ENCODE results near the gene A2ML1.
"Not testable (repeated sequence)": the region's sequence is repeated elsewhere in the genome, so short reads cannot be mapped to it uniquely, and the experiment has no call there.

The A2ML1 gene

DNA sequence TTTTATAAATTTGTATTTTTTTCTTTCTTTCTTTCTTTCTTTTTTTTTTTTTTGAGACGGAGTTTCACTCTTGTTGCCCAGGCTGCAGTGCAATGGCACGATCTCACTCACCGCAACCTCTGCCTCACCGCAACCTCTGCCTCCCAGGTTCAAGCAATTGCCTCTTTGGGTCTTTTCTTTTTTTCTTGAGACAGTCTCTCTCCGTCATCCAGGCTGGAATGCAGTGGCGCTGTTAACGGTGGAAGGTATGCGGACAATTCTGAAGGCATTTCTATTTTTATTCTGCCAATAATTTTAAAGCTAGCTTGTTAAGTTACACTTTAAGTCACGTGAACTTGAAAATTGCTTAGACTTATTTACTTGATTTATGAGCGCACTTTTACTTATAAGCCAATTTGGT, 83.1 kb downstream of the A2ML1 start:
- Mint-ChIP-seq H3K27ac (no peak overlapping the region), H3K4me1 (no peaks in the 10 kb centered on the region), H3K9me3 (no peaks in the 10 kb centered on the region), H3K36me3 (no peaks in the 10 kb centered on the region), H3K4me3 (no peak overlapping the region), H3K27me3 (peaks cover 1% of the 10 kb centered on the region)

DNA sequence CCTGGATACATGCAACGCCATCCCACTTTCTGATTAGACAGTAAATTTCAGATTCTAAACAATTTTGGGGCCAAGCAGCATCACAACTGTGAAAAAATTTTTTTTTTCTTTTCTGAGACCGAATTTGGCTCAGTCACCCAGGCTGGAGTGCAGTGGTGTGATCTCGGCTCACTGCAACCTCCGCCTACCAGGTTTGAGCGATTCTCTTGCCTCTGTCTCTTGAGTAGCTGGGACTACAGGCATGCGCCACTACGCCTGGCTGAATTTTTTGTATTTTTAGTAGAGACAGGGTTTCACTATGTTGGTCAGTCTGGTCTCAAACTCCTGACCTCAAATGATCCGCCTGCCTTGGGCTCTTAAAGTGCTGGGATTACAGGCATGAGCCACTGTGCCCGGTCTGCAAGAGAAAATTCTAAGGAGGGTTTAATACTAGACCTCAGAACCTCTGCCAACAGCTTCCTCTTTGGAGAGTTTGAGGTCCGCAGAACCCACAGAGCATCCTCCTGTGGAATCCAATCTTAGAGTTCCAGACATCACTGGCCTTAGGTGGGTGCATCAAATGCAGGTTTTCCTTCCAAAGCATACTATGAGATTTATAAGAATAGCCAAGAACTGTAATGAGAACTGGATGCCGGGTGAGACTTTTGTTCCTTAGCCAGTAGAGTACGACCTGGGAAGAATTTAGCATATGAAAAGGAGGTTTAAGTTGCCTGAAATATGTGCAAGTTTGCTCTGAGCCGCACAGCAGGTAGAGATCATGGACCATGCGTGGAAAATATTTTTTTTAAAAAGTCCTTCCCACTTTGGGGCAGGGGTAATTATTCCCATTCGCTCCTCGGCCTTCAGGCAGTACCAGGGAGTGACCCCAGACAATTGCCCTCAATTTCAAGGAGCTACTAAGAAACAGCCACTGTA, 84.1 kb downstream of the A2ML1 start:
- Mint-ChIP-seq H3K27ac (no peak overlapping the region), H3K4me1 (no peaks in the 10 kb centered on the region), H3K9me3 (no peaks in the 10 kb centered on the region), H3K36me3 (no peaks in the 10 kb centered on the region), H3K4me3 (no peak overlapping the region), H3K27me3 (peaks cover 1% of the 10 kb centered on the region)

DNA sequence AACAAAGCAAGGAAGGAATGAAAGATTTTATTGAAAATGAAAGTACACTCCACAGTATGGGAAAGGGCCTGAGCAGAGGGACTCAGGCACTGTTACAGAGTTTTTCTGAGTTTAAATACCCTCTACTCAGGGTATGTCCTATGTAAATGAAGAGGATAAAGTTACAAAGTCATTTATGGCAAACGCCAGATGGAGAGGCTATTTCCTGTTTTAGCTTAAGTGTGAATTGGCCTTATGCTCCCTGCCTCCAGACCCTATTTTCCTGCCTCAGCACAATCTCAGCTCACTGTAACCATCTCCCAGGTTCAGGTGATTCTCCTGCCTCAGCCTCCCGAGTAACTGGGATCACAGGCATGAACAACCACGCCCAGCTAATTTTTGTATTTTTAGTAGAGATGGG, 85.1 kb downstream of the A2ML1 start:
- no peaks in the 10 kb centered on the region for H3K4me1 Mint-ChIP-seq
- no peaks in the 10 kb centered on the region for H3K9me3 Mint-ChIP-seq
- no peaks in the 10 kb centered on the region for H3K36me3 Mint-ChIP-seq
- no peak overlapping the region for H3K27ac Mint-ChIP-seq
- peaks cover 1% of the 10 kb centered on the region for H3K27me3 Mint-ChIP-seq
- H3K4me3 Mint-ChIP-seq, result no peak overlapping the region

DNA sequence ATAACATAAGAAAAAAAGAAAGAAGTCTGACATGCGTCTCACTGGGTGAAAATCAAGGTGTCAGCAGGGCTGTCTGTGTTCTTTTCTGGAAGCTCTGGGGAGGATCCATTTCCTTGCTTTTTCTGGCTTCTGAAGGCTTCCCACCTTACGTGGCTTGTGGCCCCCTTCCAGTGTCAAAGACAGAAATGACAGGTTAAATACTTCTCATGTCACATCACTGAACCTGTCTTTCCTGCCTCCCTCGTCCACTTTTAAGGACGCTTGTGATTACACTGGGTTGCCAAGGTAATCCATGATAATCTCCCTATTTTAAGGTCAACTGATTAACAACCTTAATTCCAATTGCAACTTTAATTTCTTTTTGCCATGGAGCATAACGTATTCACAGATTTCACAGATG, 87.3 kb downstream of the A2ML1 start:
- H3K27ac Mint-ChIP-seq, result no peak overlapping the region
- no peaks in the 10 kb centered on the region for H3K36me3 Mint-ChIP-seq
- no peaks in the 10 kb centered on the region for H3K27me3 Mint-ChIP-seq
- H3K4me3 Mint-ChIP-seq, result no peak overlapping the region
- no peaks in the 10 kb centered on the region for H3K9me3 Mint-ChIP-seq
- H3K4me1 Mint-ChIP-seq, result peaks cover 16% of the 10 kb centered on the region

DNA sequence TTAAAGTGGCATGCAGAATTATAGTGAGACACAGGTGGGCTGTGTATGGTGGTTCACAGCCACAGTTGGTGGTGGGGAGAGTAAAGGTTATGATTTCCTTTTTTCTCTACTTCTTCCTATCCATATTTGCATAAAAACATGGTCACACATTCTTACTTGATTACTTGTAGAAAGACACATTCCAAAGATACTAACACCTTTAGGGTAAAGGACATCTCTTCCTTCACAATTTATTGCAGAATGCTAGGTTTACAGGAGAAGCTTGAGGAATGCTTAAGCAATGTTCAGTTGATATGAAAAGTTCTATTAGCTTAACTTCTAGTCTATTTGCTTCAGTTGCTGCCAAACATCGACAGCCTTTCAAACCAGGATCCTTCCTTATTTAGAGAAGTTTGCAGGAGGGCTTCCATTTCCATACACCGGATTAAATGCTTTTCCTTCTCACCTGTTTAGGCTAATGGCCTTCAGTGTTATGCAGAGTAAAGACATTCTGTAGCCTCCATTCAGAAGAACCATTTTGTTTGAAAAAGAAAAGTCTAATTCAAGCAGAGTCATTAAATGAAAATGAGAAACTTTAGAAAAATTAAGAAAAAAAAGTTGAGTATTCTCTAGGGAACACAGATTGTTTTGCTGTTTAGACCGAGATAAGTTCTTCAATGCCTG, 89.3 kb downstream of the A2ML1 start:
- no peak overlapping the region for H3K27ac Mint-ChIP-seq
- peaks cover 16% of the 10 kb centered on the region for H3K4me1 Mint-ChIP-seq

DNA sequence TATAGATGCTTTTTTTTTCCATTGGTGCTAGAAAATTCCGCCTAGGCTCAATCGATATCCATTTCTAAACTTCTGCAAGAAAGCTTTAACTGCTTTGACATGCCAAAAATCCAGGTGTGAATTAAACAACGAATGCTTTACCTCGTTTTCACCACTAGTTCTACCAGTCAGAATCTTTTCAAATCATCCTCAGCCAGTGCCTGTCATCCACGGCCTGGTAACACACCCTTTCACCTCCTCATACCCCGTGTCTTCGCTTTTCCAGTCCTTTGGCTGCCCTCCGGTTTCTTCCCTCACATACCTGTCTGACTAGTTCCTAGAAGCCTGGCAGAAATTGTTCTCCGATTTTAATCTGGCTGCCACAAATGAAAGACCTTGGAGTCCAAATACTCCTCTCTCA, 90.5 kb downstream of the A2ML1 start:
- peaks cover 16% of the 10 kb centered on the region for H3K4me1 Mint-ChIP-seq
- peak overlapping the region; percentile 94 for H3K4me3 Mint-ChIP-seq
- H3K27ac Mint-ChIP-seq, result no peak overlapping the region
- H3K36me3 Mint-ChIP-seq, result no peaks in the 10 kb centered on the region
- H3K27me3 Mint-ChIP-seq, result no peaks in the 10 kb centered on the region
- no peaks in the 10 kb centered on the region for H3K9me3 Mint-ChIP-seq

More for the DNA sequence above, 89.3 kb downstream of the A2ML1 start:
- no peaks in the 10 kb centered on the region for H3K36me3 Mint-ChIP-seq
- H3K9me3 Mint-ChIP-seq, result no peaks in the 10 kb centered on the region
- no peak overlapping the region for H3K4me3 Mint-ChIP-seq
- H3K27me3 Mint-ChIP-seq, result no peaks in the 10 kb centered on the region

DNA sequence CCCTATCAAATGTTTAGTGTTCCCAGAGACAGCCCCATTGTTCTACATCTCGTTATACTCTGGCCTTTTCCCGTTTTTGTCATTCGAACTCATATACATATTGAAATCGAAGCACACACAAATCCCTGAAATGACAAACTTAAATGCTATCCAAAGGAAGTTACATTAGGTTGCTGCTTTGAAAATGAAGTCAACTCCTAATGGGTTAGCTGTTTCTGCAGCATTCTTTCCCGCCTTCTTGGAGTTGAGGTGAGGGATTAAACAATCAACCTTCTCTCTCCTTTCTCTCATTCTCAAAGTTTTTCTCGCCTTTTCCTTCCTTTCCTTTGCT, 91.2 kb downstream of the A2ML1 start:
- peaks cover 2% of the 10 kb centered on the region for H3K36me3 Mint-ChIP-seq
- no peaks in the 10 kb centered on the region for H3K9me3 Mint-ChIP-seq
- peak overlapping the region; percentile 96 for H3K27ac Mint-ChIP-seq
- H3K27me3 Mint-ChIP-seq, result no peaks in the 10 kb centered on the region
- peak overlapping the region; percentile 94 for H3K4me3 Mint-ChIP-seq
- peaks cover 16% of the 10 kb centered on the region for H3K4me1 Mint-ChIP-seq

DNA sequence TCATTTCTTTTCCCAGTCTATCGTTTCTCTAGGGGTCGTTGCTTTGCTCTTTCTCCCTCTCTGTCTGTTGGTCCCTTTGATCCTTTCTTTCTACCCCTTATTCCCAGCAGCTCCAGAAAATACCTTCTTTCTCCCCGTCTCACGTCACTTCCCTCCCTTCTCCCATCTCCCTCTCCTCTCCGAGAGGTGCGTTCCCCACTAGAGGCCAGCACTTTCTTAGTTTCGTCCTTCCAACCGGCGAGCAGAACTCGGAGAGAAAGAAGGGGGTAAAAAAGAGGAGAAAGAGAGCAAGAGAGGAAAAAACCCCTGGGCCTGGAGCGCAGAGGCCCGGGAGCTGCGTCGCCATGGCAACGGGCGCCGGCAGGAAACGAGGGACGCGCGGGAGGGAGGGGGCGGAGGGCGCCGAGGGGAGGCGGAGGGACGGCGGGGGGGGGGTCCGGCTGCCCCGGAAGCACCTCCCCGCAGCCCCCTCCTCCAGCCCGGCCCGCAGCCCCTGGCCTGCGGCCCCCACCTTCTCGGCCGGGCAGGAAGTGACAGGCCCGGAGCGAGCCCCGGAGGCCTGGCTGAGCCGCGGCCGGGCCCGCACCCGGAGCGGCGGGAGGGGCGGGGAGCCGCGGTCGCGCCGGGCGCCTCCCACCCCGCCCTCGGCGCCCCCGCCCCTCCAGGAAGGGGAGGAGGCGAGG, 91.8 kb downstream of the A2ML1 start, which contains the start of gene PHC1:
Gene PHC1 (plus strand): TSS at position 477 of the 683 bp plus-strand sequence. CDS start 3,169 bp downstream, outside the sequence.
- not testable (repeated sequence) for H3K36me3 Mint-ChIP-seq, H3K27me3 Mint-ChIP-seq, H3K9me3 Mint-ChIP-seq
- Mint-ChIP-seq H3K4me3 (peak within 1 kb of the TSS; percentile 94), H3K27ac (peak within 1 kb of the TSS; percentile 96), H3K4me1 (peaks cover 16% of the 10 kb centered on the region)

DNA sequence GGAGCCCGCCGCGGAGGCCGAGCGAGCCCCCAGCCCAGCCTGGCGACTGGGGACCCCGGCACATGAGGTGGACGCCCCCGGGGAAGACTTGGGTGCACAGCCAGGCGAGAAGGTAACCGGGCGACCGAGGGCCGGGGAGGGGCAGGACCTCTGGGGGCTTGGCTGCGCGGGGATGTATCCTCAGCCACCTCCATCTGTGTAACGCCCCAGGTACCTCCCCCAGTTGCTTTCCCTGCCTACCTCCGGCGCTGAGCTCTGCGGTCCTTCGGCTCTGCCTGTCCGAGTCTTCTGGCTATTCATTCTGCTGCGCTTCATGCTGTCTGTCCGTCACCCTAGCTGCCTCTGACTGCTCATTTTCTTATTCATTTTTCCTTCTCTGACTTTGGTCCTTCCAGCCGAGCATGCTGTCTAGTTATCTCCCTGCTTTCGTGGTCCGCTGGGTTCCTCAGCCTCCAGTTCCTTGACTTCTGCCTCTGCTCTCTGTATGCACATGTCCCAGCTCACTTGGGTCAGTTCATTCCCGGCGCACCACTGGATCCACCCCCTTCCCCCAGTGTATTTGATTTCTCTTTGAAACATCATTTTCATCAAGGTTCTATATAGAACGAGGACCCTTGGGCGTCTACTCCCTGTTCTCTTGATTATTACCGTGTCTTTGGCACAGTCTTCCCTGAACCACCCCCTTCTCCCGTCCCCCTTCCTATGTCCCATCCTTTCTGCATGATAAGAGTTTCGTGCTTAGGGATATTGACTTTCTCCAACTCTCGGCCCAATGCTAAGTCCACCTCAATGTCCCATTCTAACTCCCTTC, 92.5 kb downstream of the A2ML1 start:
- H3K36me3 Mint-ChIP-seq, result peaks cover 3% of the 10 kb centered on the region
- no peak overlapping the region for H3K27ac Mint-ChIP-seq
- no peaks in the 10 kb centered on the region for H3K9me3 Mint-ChIP-seq
- H3K27me3 Mint-ChIP-seq, result no peaks in the 10 kb centered on the region
- H3K4me1 Mint-ChIP-seq, result peaks cover 16% of the 10 kb centered on the region
- no peak overlapping the region for H3K4me3 Mint-ChIP-seq

DNA sequence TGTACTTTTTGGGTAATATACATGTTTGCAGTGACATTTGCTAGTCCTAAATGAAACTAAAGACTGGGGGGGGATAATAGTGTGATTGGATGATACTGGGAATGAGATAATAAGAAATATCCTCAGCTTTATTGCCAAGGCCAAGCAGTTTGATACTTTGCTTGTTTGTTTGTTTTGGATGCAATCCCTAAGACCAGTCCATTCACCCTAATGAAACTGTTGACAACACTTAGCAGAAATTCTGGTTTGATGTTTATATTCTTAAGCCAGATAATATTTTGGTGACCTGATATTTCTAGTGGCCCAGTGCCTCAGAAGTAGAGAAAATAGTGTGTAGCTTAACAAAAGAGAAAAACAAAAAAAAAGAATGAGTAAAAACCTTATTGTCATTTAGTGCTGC, 93.7 kb downstream of the A2ML1 start:
- H3K36me3 Mint-ChIP-seq, result peaks cover 4% of the 10 kb centered on the region
- no peaks in the 10 kb centered on the region for H3K27me3 Mint-ChIP-seq
- no peaks in the 10 kb centered on the region for H3K9me3 Mint-ChIP-seq
- H3K4me1 Mint-ChIP-seq, result peaks cover 16% of the 10 kb centered on the region
- no peak overlapping the region for H3K27ac Mint-ChIP-seq
- H3K4me3 Mint-ChIP-seq, result no peak overlapping the region

DNA sequence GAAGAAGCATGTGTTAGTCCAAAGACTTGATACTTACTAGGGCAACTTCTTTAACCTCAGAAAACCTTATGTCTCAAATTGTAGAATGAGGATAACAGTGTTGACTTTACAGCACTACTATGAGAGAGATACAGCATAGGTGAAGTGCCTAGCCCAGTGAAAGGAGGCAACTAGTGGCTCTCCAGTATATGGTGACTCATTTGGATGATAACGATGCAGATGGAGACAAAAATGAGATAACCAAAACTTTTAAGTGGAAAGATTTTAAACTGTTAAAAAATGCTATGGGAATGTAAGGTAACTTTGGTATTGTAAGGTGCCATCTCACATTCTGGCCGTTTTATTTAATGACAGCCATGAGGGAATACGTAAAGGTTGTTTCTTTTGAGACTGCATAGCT, 94.6 kb downstream of the A2ML1 start:
- Mint-ChIP-seq H3K27ac (no peak overlapping the region), H3K9me3 (no peaks in the 10 kb centered on the region), H3K36me3 (peaks cover 4% of the 10 kb centered on the region)

DNA sequence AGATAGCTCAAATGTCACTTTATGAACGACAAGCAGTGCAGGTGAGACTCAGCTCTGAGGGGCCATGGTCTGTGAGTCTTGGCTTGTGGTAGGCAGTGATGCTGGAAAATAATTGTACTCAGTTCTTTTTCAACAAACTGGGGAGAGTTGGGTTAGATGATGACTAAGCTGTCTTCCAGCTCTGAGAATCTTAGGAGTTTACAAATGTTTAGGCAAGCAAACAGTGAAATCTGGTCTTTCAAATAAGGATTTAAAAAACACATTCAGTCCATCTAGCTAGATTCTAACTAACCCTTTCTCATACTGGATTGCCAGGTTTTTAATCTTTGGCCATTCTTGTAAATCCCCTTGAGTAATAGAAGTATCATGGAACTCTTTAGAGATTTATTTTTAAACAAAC, 95.3 kb downstream of the A2ML1 start:
- no peak overlapping the region for H3K27ac Mint-ChIP-seq
- H3K36me3 Mint-ChIP-seq, result peaks cover 7% of the 10 kb centered on the region
- no peak overlapping the region for H3K4me3 Mint-ChIP-seq
- peaks cover 14% of the 10 kb centered on the region for H3K4me1 Mint-ChIP-seq
- no peaks in the 10 kb centered on the region for H3K27me3 Mint-ChIP-seq
- H3K9me3 Mint-ChIP-seq, result no peaks in the 10 kb centered on the region

More for the DNA sequence above, 94.6 kb downstream of the A2ML1 start:
- H3K4me3 Mint-ChIP-seq, result no peak overlapping the region
- H3K4me1 Mint-ChIP-seq, result peaks cover 16% of the 10 kb centered on the region
- no peaks in the 10 kb centered on the region for H3K27me3 Mint-ChIP-seq

DNA sequence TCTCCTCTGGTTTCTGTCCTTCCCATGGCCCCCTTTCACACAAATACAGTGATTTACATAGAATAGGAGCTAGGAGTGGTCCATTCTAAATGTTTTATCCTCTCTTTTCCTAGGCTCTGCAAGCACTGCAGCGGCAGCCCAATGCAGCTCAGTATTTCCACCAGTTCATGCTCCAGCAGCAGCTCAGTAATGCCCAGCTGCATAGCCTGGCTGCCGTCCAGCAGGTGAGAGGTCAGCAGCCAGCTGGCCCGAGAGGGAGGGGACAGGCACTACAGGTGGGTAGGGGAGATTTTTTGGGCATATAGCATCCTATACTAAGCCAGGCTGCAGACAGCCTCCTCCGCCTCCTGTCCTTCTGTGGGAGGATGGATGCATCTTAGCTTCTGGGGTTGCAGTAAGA, 97.2 kb downstream of the A2ML1 start:
- not testable (repeated sequence) for H3K27me3 Mint-ChIP-seq, H3K27ac Mint-ChIP-seq, H3K4me3 Mint-ChIP-seq, H3K4me1 Mint-ChIP-seq, H3K36me3 Mint-ChIP-seq, H3K9me3 Mint-ChIP-seq

DNA sequence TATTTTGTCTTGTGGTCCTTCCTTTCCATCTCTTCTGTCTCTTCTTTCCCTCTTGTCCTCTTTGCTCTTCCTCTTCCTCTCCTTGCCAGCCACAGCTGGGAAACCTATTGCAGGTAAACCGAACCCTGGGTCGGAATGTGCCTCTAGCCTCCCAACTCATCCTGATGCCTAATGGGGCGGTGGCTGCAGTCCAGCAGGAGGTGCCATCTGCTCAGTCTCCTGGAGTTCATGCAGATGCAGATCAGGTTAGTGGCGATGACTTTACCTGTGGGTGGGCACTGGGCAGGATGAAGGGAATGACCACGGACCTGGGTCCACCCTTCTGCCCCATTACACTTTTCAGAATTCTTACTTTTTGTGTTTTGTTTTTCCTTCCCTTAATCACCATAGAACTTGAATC, 100.1 kb downstream of the A2ML1 start:
- Mint-ChIP-seq H3K4me1 (no peaks in the 10 kb centered on the region), H3K9me3 (no peaks in the 10 kb centered on the region), H3K36me3 (peaks cover 8% of the 10 kb centered on the region), H3K4me3 (no peak overlapping the region), H3K27me3 (no peaks in the 10 kb centered on the region), H3K27ac (no peak overlapping the region)
